Breast epithelium (tissue), 4 donors: ENCODE data around the gene GMNC. TPM values are rescaled to one million over a fixed set of nuclear protein-coding genes. Genes with fewer than 3 reads are reported as not detected.
"Not testable (repeated sequence)": the region's sequence is repeated elsewhere in the genome, so short reads cannot be mapped to it uniquely, and the experiment has no call there.

Experiments used
- DNase-seq, 2 donors: peaks; one replicate each; pipeline ENCODE4 v3.0.0-alpha.2; 2019; ENCODE audit warnings: low spot score in 2 of 2
- H3K27ac ChIP-seq, 2 donors: fragments of 200-600 bp; sonication (generic) in 1 of 2; one replicate each; pipeline ENCODE4 v1.5.1; 2016 to 2019; ENCODE audit warnings: mild to moderate bottlenecking in 1 of 2
- H3K27me3 ChIP-seq, 2 donors: fragments of 200-600 bp; sonication (generic) in 1 of 2; one replicate each; pipeline versions ENCODE4 v1.5.1 to v1.6.0; 2017 to 2019; ENCODE audit warnings: control low read depth in 1 of 2, mild to moderate bottlenecking in 1 of 2
- H3K36me3 ChIP-seq: fragments of 200-600 bp; one replicate; pipeline ENCODE4 v1.5.1; 2019
- H3K4me1 ChIP-seq, 2 donors: fragments of 200-600 bp; sonication (generic); one replicate each; pipeline ENCODE4 v1.5.1; 2016 to 2019; ENCODE audit warnings: control low read depth in 1 of 2
- H3K4me3 ChIP-seq, 3 donors: fragments of 200-600 bp; sonication (generic); 1 replicate in 2 of 3; 2 replicates in 1 of 3; pipeline ENCODE4 v1.5.1; 2016 to 2019; ENCODE audit warnings: mild to moderate bottlenecking in 3 of 3, moderate library complexity in 2 of 3
- H3K9me3 ChIP-seq, 2 donors: fragments of 200-600 bp; sonication (generic) in 1 of 2; one replicate each; pipeline ENCODE4 v1.5.1; 2016 to 2019; ENCODE audit warnings: control low read depth in 1 of 2
- CTCF ChIP-seq, 3 donors: fragments of 450-650 bp; IDR thresholded peaks; one replicate each; pipeline ENCODE4 v1.5.1; 2016 to 2017; ENCODE audit warnings: antibody characterized with exemption in 3 of 3, mild to moderate bottlenecking in 3 of 3, moderate library complexity in 3 of 3
- POLR2A ChIP-seq: fragments of 450-650 bp; IDR thresholded peaks from one replicate; pipeline ENCODE4 v1.6.1; 2016; ENCODE audit warnings: antibody characterized with exemption, mild to moderate bottlenecking, moderate library complexity
- POLR2AphosphoS5 ChIP-seq, 3 donors: sonication (generic); formaldehyde crosslinking; IDR thresholded peaks; one replicate each; pipeline ENCODE4 v1.6.1; 2017; ENCODE audit warnings: antibody characterized with exemption in 3 of 3
- intact Hi-C: fragments of 100-400 bp; cut with DNase I; formaldehyde crosslinking; loops from one replicate; pipeline ENCODE4 v1.15.1; 2023; ENCODE audit warnings: low total_unique reads
- total RNA-seq, 3 donors: library from RNA; depleted of rRNA; stranded (reverse); fragments of >200 nt; gene quantifications; one replicate each; pipeline ENCODE4 v1.1.0, GENCODE V29; 2016

GMNC gene
- total RNA-seq, 3 donors from 2014 or later: under 0.01 TPM; not detected in 2

GRCh38 chr3:190892395-190892902, 30.0 kb upstream of the GMNC start:
- intact Hi-C loops: no loop called here
- TF ChIP-seq POLR2A: no peak
- no peak for TF ChIP-seq CTCF (IDR thresholded peaks at IDR 0.05)
- H3K4me3 ChIP-seq: no peak overlapping the region
- no peak overlapping the region for H3K27ac ChIP-seq
- no peak for DNase-seq
- peaks cover 0 to 4% of the 10 kb centered on the region in 2 donors for H3K27me3 ChIP-seq
- no peaks in the 10 kb centered on the region for H3K36me3 ChIP-seq
- no peaks in the 10 kb centered on the region for H3K4me1 ChIP-seq
- peaks cover 10 to 27% of the 10 kb centered on the region in 2 donors for H3K9me3 ChIP-seq

GRCh38 chr3:190886945-190887344, 24.5 kb upstream of the GMNC start:
- Histone ChIP-seq H3K9me3 (no peaks in the 10 kb centered on the region), H3K4me3 (no peak overlapping the region), H3K27me3 (peaks cover 0 to 4% of the 10 kb centered on the region in 2 donors), H3K36me3 (no peaks in the 10 kb centered on the region), H3K4me1 (no peaks in the 10 kb centered on the region), H3K27ac (no peak overlapping the region)
- intact Hi-C loops: no loop called here
- TF ChIP-seq POLR2AphosphoS5 (IDR thresholded peaks at IDR 0.05): no peak
- TF ChIP-seq CTCF (IDR thresholded peaks at IDR 0.05): no peak
- no peak for TF ChIP-seq POLR2A
- no peak for DNase-seq

- Histone ChIP-seq H3K9me3 (no peaks in the 10 kb centered on the region), H3K4me3 (no peak overlapping the region), H3K27me3 (peaks cover 0 to 4% of the 10 kb centered on the region in 2 donors), H3K27ac (no peak overlapping the region), H3K4me1 (no peaks in the 10 kb centered on the region), H3K36me3 (no peaks in the 10 kb centered on the region)
- intact Hi-C loops: no loop called here
- peak; percentile 29 to 69 (median 46) for TF ChIP-seq CTCF (IDR thresholded peaks at IDR 0.05)
- TF ChIP-seq POLR2A: no peak
- no peak for DNase-seq
Observed at GRCh38 chr3:190883973-190884832, 21.7 kb upstream of the GMNC start.

- Histone ChIP-seq H3K4me3 (no peak overlapping the region), H3K36me3 (no peaks in the 10 kb centered on the region), H3K27me3 (peaks cover 0 to 4% of the 10 kb centered on the region in 2 donors), H3K27ac (no peak overlapping the region), H3K4me1 (no peaks in the 10 kb centered on the region), H3K9me3 (no peaks in the 10 kb centered on the region)
- TF ChIP-seq CTCF (IDR thresholded peaks at IDR 0.05): no peak
- no peak for TF ChIP-seq POLR2AphosphoS5 (IDR thresholded peaks at IDR 0.05)
- DNase-seq: no peak
- intact Hi-C loops: no loop called here
Observed at GRCh38 chr3:190883141-190883540, 20.6 kb upstream of the GMNC start.

GRCh38 chr3:190877925-190878324, 15.4 kb upstream of the GMNC start:
- no peaks in the 10 kb centered on the region for H3K9me3 ChIP-seq

GRCh38 chr3:190876433-190876832, 13.9 kb upstream of the GMNC start:
- H3K36me3 ChIP-seq, H3K9me3 ChIP-seq, H3K4me1 ChIP-seq, H3K27me3 ChIP-seq, intact Hi-C loops, H3K4me3 ChIP-seq, DNase-seq, H3K27ac ChIP-seq: not testable (repeated sequence)

More at GRCh38 chr3:190877925-190878324, 15.4 kb upstream of the GMNC start:
- Histone ChIP-seq H3K36me3 (no peaks in the 10 kb centered on the region), H3K4me1 (no peaks in the 10 kb centered on the region), H3K27ac (no peak overlapping the region), H3K27me3 (no peaks in the 10 kb centered on the region), H3K4me3 (no peak overlapping the region)
- intact Hi-C loops: no loop called here
- DNase-seq: no peak
- TF ChIP-seq POLR2A: no peak
- TF ChIP-seq POLR2AphosphoS5 (IDR thresholded peaks at IDR 0.05): no peak
- no peak for TF ChIP-seq CTCF (IDR thresholded peaks at IDR 0.05)

GRCh38 chr3:190875061-190875460, 12.6 kb upstream of the GMNC start:
- H3K4me1 ChIP-seq, intact Hi-C loops, H3K27me3 ChIP-seq, H3K9me3 ChIP-seq, H3K27ac ChIP-seq, H3K4me3 ChIP-seq, DNase-seq, H3K36me3 ChIP-seq: not testable (repeated sequence)
